H9 (cell line): ENCODE results near the gene SUSD2. TPM values are rescaled to one million over a fixed set of nuclear protein-coding genes. Genes with fewer than 3 reads are reported as not detected.
"Not testable (repeated sequence)": the region's sequence is repeated elsewhere in the genome, so short reads cannot be mapped to it uniquely, and the experiment has no call there.

Experiments used
- DNase-seq: peaks from one replicate; pipeline ENCODE4 v3.0.0-alpha.2; 2017
- H2AFZ ChIP-seq: one replicate; pipeline ENCODE4 v1.6.1; 2013; ENCODE audit warnings: mild to moderate bottlenecking, low read length, control low read depth, moderate library complexity
- H2AK5ac ChIP-seq: 2 replicates; pipeline ENCODE4 v1.6.1; 2013; ENCODE audit warnings: low read length, control low read depth, mixed read lengths; ENCODE audit not compliant: insufficient read length
- H2BK120ac ChIP-seq: one replicate; pipeline ENCODE4 v1.6.1; 2013; ENCODE audit warnings: low read depth, mild to moderate bottlenecking, low read length, control low read depth, inconsistent platforms; ENCODE audit not compliant: poor library complexity, severe bottlenecking
- H2BK12ac ChIP-seq: 2 replicates; pipeline ENCODE4 v1.6.1; 2013; ENCODE audit warnings: low read length, control low read depth, mixed read lengths, low read depth; ENCODE audit not compliant: insufficient read length
- H2BK15ac ChIP-seq: 2 replicates; pipeline ENCODE4 v1.6.1; 2013; ENCODE audit warnings: low read depth, low read length, control low read depth
- H2BK20ac ChIP-seq: one replicate; pipeline ENCODE4 v1.6.1; 2013; ENCODE audit warnings: low read depth, mild to moderate bottlenecking, low read length, control low read depth, inconsistent platforms; ENCODE audit not compliant: poor library complexity, severe bottlenecking
- H2BK5ac ChIP-seq: 2 replicates; pipeline ENCODE4 v1.6.1; 2013; ENCODE audit warnings: low read length, control low read depth, mixed read lengths; ENCODE audit not compliant: insufficient read length
- H3K14ac ChIP-seq: 2 replicates; pipeline ENCODE4 v1.6.1; 2013; ENCODE audit warnings: low read length, control low read depth; ENCODE audit not compliant: insufficient read depth
- H3K18ac ChIP-seq: 2 replicates; pipeline ENCODE4 v1.6.1; 2013; ENCODE audit warnings: low read depth, mild to moderate bottlenecking, mixed read lengths, low read length, control low read depth; ENCODE audit not compliant: insufficient read length
- H3K23ac ChIP-seq: 2 replicates; pipeline ENCODE4 v1.6.1; 2013; ENCODE audit warnings: low read length, control low read depth, mixed read lengths, low read depth; ENCODE audit not compliant: insufficient read length
- H3K23me2 ChIP-seq: 2 replicates; pipeline ENCODE4 v1.6.1; 2013; ENCODE audit warnings: low read depth, mild to moderate bottlenecking, mixed read lengths, low read length, control low read depth; ENCODE audit not compliant: insufficient read length, poor library complexity, severe bottlenecking
- H3K27ac ChIP-seq: 2 replicates; pipeline ENCODE4 v1.5.1; 2013; ENCODE audit warnings: low read length, control low read depth, mixed read lengths, low read depth; ENCODE audit not compliant: insufficient read length
- H3K27me3 ChIP-seq: 2 replicates; pipeline ENCODE4 v1.6.1; 2013; ENCODE audit warnings: low read length, control low read depth, inconsistent platforms; ENCODE audit not compliant: insufficient read depth
- H3K4ac ChIP-seq: 2 replicates; pipeline ENCODE4 v1.6.1; 2013; ENCODE audit warnings: low read depth, mild to moderate bottlenecking, control low read depth, inconsistent platforms, low read length, moderate library complexity
- H3K4me1 ChIP-seq: 2 replicates; pipeline ENCODE4 v1.6.1; 2013; ENCODE audit warnings: low read length, control low read depth, inconsistent platforms; ENCODE audit not compliant: insufficient read depth
- H3K4me2 ChIP-seq: 2 replicates; pipeline ENCODE4 v1.6.1; 2013; ENCODE audit warnings: low read length, control low read depth, mixed read lengths; ENCODE audit not compliant: insufficient read length, insufficient read depth
- H3K56ac ChIP-seq: 2 replicates; pipeline ENCODE4 v1.6.1; 2013; ENCODE audit warnings: low read depth, mild to moderate bottlenecking, mixed read lengths, low read length, control low read depth; ENCODE audit not compliant: insufficient read length
- H3K79me1 ChIP-seq: 2 replicates; pipeline ENCODE4 v1.6.1; 2013; ENCODE audit warnings: low read depth, mild to moderate bottlenecking, moderate library complexity, low read length, control low read depth, inconsistent platforms; ENCODE audit not compliant: insufficient read depth, poor library complexity, severe bottlenecking
- H3K79me2 ChIP-seq: 2 replicates; pipeline ENCODE4 v1.6.1; 2013; ENCODE audit warnings: low read length, control low read depth, inconsistent platforms; ENCODE audit not compliant: insufficient read depth
- H3K9ac ChIP-seq: 2 replicates; pipeline ENCODE4 v1.6.1; 2013; ENCODE audit warnings: low read length, control low read depth, mixed read lengths; ENCODE audit not compliant: insufficient read length; ENCODE audit errors: extremely low read depth
- H3K9me3 ChIP-seq: one replicate; pipeline ENCODE4 v1.6.1; 2013; ENCODE audit warnings: low read depth, low read length, inconsistent platforms; ENCODE audit not compliant: control insufficient read depth
- H3T11ph ChIP-seq: one replicate; pipeline ENCODE4 v1.6.1; 2013; ENCODE audit warnings: mild to moderate bottlenecking, low read length, control low read depth, inconsistent platforms
- H4K20me1 ChIP-seq: one replicate; pipeline ENCODE4 v1.6.1; 2013; ENCODE audit not compliant: control insufficient read depth, insufficient read length, insufficient read depth
- H4K5ac ChIP-seq: 2 replicates; pipeline ENCODE4 v1.6.1; 2013; ENCODE audit warnings: low read depth, mild to moderate bottlenecking, mixed read lengths, low read length, control low read depth; ENCODE audit not compliant: insufficient read length
- H4K8ac ChIP-seq: replicated peaks from 2 replicates; pipeline ENCODE4 v1.6.1; 2013; ENCODE audit warnings: low read length, control low read depth, mixed read lengths, low read depth; ENCODE audit not compliant: insufficient read length
- H4K91ac ChIP-seq: 2 replicates; pipeline ENCODE4 v1.6.1; 2013; ENCODE audit warnings: low read depth, mild to moderate bottlenecking, moderate library complexity, mixed read lengths, low read length, control low read depth; ENCODE audit not compliant: insufficient read length
- H3K27ac Mint-ChIP-seq, 3 experiments: 2 replicates in 2 of 3; 3 replicates in 1 of 3; pipeline ENCODE4 v1.8.0; 2020 to 2021; ENCODE audit warnings: mixed read lengths in 3 of 3, mild to moderate bottlenecking in 1 of 3, moderate library complexity in 1 of 3
- H3K27me3 Mint-ChIP-seq: 2 replicates; pipeline ENCODE4 v1.8.0; 2021; ENCODE audit warnings: low read depth, mild to moderate bottlenecking, moderate library complexity, mixed read lengths
- H3K36me3 Mint-ChIP-seq, 3 experiments: 2 replicates in 2 of 3; 3 replicates in 1 of 3; pipeline ENCODE4 v1.8.0; 2020 to 2021; ENCODE audit warnings: low read depth in 3 of 3, mixed read lengths in 3 of 3; ENCODE audit not compliant: insufficient read depth in 1 of 3
- H3K4me1 Mint-ChIP-seq, 2 experiments: 2 replicates each; pipeline ENCODE4 v1.8.0; 2020; ENCODE audit warnings: mixed read lengths in 2 of 2
- H3K4me3 Mint-ChIP-seq, 2 experiments: 2 replicates in 1 of 2; 3 replicates in 1 of 2; pipeline ENCODE4 v1.8.0; 2020 to 2021; ENCODE audit warnings: mild to moderate bottlenecking in 2 of 2, mixed read lengths in 2 of 2, moderate library complexity in 1 of 2
- H3K9me3 Mint-ChIP-seq, 2 experiments: 2 replicates in 1 of 2; 3 replicates in 1 of 2; pipeline ENCODE4 v1.8.0; 2020; ENCODE audit warnings: mild to moderate bottlenecking in 2 of 2, mixed read lengths in 2 of 2, moderate library complexity in 1 of 2
- CTCF ChIP-seq: fragments of 200-600 bp; sonication (generic); conservative IDR thresholded peaks from 3 replicates; pipeline ENCODE4 v1.8.0; 2021; ENCODE audit warnings: antibody characterized with exemption, mild to moderate bottlenecking
- WGBS: extraction: QIAGEN DNeasy Blood & Tissue Kit; methylation state at CpG from one replicate; pipeline ENCODE4 v1.1.7; 2013; ENCODE audit warnings: missing lambda C conversion rate, low lambda C conversion rate, mixed read lengths; ENCODE audit not compliant: insufficient read length; ENCODE audit errors: extremely low coverage; 5-methylcytosine and 5-hydroxymethylcytosine counted together
- total RNA-seq: library from RNA; stranded (reverse); gene quantifications from 2 replicates; pipeline ENCODE4 v1.2.1, GENCODE V29; 2021

Gene SUSD2
- total RNA-seq, 1 experiment from 2014 or later, result 4.2 TPM

GRCh38 chr22:24134090-24134846 lies 47.0 kb upstream of the SUSD2 start:
- Mint-ChIP-seq H3K4me3 (no peak overlapping the region), H3K9me3 (no peaks in the 10 kb centered on the region), H3K4me1 (peaks cover 3 to 4% of the 10 kb centered on the region in 2 experiments; a peak in 2 of 4 replicates), H3K27me3 (no peaks in the 10 kb centered on the region), H3K36me3 (peaks cover 10 to 34% (median 28%) of the 10 kb centered on the region in 3 experiments; a peak in 6 of 7 replicates), H3K27ac (no peak overlapping the region)
- H3K56ac ChIP-seq, result no peak overlapping the region
- no peak overlapping the region for H3K14ac ChIP-seq
- H2AK5ac ChIP-seq, result no peak overlapping the region
- H3K27me3 ChIP-seq, result no peaks in the 10 kb centered on the region
- H4K5ac ChIP-seq, result no peak overlapping the region
- H3K18ac ChIP-seq, result no peak overlapping the region
- H3K79me2 ChIP-seq, result no peaks in the 10 kb centered on the region
- no peak overlapping the region for H3K27ac ChIP-seq
- H3K23ac ChIP-seq, result no peak overlapping the region
- no peak overlapping the region for H3K9ac ChIP-seq
- H3K9me3 ChIP-seq, result no peaks in the 10 kb centered on the region
- no peak overlapping the region for H2BK20ac ChIP-seq
- H2BK5ac ChIP-seq, result no peak overlapping the region
- no CpG with 5 or more reads among the region's 22 CpGs for WGBS
- no peak overlapping the region for H2BK12ac ChIP-seq
- H3K79me1 ChIP-seq, result no peaks in the 10 kb centered on the region
- no peak overlapping the region for H4K91ac ChIP-seq
- H4K8ac ChIP-seq, result no peak overlapping the region
- no peaks in the 10 kb centered on the region for H3K4me1 ChIP-seq
- no peaks in the 10 kb centered on the region for H4K20me1 ChIP-seq
- no peak for TF ChIP-seq CTCF
- H2BK15ac ChIP-seq, result no peak overlapping the region
- no peak for DNase-seq
- H3K4ac ChIP-seq, result no peak overlapping the region
- no peak overlapping the region for H2BK120ac ChIP-seq
- H3T11ph ChIP-seq, result no peak overlapping the region
- no peaks in the 10 kb centered on the region for H3K23me2 ChIP-seq
- H3K4me2 ChIP-seq, result no peak overlapping the region
- H2AFZ ChIP-seq, result no peak overlapping the region

GRCh38 chr22:24136533-24136932 lies 44.8 kb upstream of the SUSD2 start:
- H2BK20ac ChIP-seq, H4K20me1 ChIP-seq, DNase-seq, H3K23ac ChIP-seq, H4K8ac ChIP-seq, H2BK120ac ChIP-seq, H3K27ac ChIP-seq, H3K4ac ChIP-seq, H3K79me2 ChIP-seq, H3K9ac ChIP-seq, H3T11ph ChIP-seq, H3K18ac ChIP-seq, H3K4me1 ChIP-seq, H2AK5ac ChIP-seq, H2BK15ac ChIP-seq, H3K4me2 ChIP-seq, H3K9me3 Mint-ChIP-seq, H3K9me3 ChIP-seq, H3K27ac Mint-ChIP-seq, H3K4me1 Mint-ChIP-seq, H3K27me3 Mint-ChIP-seq, H3K14ac ChIP-seq, H3K79me1 ChIP-seq, H3K4me3 Mint-ChIP-seq, H3K23me2 ChIP-seq, H4K5ac ChIP-seq, H3K56ac ChIP-seq, H3K27me3 ChIP-seq, H2AFZ ChIP-seq, H2BK5ac ChIP-seq, H4K91ac ChIP-seq, H2BK12ac ChIP-seq: not testable (repeated sequence)
- WGBS, result no CpG with 5 or more reads among the region's 6 CpGs
- H3K36me3 Mint-ChIP-seq, result peaks cover 8 to 40% (median 33%) of the 10 kb centered on the region in 3 experiments; a peak in 6 of 7 replicates
